ENCODE results near the gene ENOX1.
A peak's percentile ranks its signal among the peaks of the same experiment; 100 is the strongest.

Gene ENOX1

DNA sequence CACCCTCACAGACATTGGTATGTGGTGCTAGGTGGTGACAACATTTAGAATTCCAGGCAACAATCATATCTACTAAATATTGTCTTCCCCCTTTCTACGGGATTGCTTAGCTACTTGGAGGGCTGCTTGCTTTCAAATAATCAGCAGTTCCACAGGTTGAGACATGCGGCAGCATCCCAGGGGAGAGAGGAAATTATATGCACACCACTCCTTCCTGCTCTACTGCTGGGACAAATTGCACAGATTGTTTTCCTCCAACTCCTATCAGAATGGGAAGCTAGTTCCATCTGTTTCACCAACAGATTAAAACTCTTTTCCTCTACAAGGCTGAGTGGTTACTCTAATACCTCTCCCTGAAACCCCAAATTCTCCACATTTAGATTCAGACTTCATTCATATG lies 488.0 kb downstream of the ENOX1 start:
- DNase-seq: no peak

- DNase-seq: no peak
These were observed 488.6 kb downstream of the ENOX1 start for GRCh38 chr13:43297967-43298678.

- DNase-seq: no peak
These were observed 490.8 kb downstream of the ENOX1 start for GRCh38 chr13:43295825-43296564.

DNA sequence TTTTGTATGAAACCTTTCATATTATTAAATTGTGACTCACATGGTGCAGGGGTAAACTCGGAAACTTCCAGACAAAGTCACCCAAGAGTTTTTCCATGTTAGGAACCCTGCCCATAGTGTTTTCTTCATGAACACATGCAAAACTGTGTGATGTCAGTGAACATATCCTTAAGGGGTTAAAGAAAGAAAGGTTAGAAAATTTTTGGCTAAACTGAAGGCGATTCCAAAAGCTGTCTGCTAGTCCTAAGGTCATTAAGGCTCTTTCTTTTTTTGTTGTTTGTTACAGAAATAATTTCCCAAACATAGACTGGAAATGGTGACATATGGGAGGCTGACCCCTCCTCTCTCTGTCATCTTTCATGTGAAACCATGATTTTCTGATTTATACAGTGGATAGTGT lies 491.5 kb downstream of the ENOX1 start:
- no peak for DNase-seq

GRCh38 chr13:43294412-43294811 lies 492.4 kb downstream of the ENOX1 start:
- no peak for DNase-seq

GRCh38 chr13:43293986-43294385 lies 492.8 kb downstream of the ENOX1 start:
- no peak for DNase-seq

- no peak for DNase-seq
These were observed 493.2 kb downstream of the ENOX1 start for GRCh38 chr13:43293561-43293960.

DNA sequence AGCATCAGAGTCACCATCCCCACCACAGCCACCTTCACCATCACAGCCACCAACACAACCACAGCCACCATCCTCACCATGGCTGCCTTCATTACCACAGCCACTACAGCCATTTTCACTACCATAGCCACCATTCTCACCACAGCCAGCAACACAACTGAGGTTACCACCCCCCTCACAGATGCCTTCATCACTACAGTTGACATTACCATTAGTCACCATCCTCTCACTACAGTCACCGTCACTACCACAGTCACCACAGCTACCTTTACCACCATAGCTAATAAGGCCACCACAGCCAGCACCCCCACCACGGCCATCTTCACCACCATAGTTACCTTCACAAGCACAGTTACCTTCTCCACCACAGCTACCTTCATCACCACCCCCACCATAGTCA lies 493.8 kb downstream of the ENOX1 start:
- no peak for DNase-seq

GRCh38 chr13:43291287-43292060 lies 495.3 kb downstream of the ENOX1 start:
- peak; percentile 27 for DNase-seq

GRCh38 chr13:43289470-43290255 lies 497.1 kb downstream of the ENOX1 start:
- DNase-seq: no peak

DNA sequence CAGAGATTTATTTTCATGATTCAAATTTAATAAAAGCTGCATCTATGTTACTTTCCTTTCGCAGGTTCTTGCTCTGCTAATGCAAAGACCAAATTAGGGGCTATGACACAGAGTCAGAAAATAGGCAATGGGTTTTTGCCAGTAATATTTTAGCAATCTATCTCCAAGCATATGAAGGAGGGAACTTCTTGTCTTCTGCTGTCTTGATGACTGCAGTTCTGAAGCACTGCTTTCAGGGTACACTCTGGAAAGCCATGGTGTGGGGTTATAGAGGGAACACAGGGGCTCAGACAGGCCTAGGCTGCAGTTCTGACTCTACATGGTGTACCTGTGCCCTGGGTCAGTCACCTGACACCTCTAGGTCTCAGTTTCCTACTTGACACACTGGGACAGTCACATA lies 500.0 kb downstream of the ENOX1 start:
- no peak for DNase-seq

DNA sequence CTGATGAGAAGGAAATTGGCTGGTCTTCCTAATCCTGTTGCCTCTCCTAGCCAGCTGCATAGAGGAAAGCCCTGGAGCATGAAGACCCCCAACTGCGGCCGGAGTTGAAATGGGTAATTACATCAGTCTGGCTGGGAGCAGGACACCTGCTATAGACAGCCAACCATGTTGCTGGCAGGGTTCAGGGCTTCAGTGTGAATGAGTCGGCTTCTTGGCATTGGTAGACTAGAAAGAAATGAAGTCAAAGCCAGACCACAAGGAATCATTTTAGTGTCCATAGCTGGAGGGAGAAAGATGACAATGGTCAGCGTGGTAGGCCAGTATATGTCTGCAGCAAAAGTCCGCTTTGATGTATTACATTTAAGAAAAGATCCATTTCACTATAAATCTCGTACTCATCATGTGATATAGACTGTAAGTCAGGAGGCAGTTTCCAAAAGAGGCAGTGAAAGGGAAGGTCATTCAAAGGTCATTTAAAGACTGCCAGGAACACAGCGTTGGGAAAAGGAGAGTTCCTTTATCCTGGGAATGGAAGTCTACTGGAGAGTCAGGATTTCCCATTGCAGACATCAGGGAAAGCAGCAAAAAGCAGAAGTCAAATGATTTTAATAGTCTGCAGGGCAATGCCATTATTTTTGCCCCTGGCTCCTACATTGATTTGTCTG lies 500.7 kb downstream of the ENOX1 start:
- DNase-seq: no peak

- no peak for DNase-seq
These were observed 502.6 kb downstream of the ENOX1 start for GRCh38 chr13:43284162-43284561.

GRCh38 chr13:43279696-43280095 lies 507.1 kb downstream of the ENOX1 start:
- no peak for DNase-seq

DNA sequence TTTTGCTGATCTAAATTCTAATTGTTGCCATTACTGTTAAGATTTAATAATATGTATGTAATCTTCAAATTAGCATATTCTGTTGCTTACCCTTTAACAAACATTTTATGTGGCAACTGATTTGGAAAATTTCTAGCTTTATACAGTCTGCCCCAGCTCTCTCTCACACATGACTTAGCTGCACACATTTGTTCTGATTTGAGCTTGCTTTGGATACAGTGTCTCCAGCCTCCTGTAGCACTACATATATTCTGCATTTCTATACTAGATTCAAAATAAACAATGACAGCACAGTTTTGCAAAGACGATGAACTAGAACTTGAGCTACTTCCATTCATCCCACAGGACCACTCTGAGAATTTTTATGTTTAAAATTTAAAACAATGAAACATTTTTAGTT lies 508.6 kb downstream of the ENOX1 start:
- DNase-seq: no peak

- DNase-seq: no peak
These were observed 509.6 kb downstream of the ENOX1 start for GRCh38 chr13:43277142-43277541.

DNA sequence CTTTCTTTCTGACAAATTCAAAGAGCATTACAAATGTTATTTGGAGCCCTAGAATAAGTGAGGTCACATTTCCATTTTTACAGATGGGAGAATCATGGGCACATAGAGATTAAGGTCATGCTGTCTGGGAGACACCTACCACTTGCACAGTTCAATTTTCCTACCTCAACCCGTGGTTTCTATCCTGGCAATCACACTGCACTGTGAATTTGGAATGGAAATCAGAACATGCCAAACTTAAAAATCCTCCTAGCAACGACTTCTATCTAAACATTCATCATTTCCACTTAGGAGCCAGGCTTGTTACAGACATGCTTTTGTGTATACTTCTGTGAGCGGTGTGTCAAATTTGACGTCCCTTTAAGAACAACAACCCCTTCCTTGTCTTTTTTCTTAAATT lies 511.9 kb downstream of the ENOX1 start:
- no peak for DNase-seq

DNA sequence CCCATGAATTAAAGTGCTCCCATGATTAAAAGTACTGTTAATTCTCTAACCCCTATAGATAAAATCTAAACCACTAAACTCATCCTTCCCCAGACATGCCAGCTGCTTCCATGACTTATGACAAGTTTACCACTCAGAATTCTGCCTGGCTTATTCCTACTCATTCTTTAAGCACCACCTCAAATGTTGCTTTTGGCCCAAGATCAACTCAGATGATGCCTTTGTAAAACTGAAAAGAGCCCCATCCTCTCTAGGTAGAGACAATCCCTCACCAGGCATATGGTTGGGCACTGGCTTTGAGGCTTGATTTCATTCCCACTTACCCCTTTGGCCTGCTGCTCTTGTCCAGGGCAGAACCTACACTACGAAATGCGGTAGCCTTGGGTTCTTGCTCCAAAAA lies 513.4 kb downstream of the ENOX1 start:
- no peak for DNase-seq

- no peak for DNase-seq
These were observed 513.9 kb downstream of the ENOX1 start for GRCh38 chr13:43272851-43273250.

DNA sequence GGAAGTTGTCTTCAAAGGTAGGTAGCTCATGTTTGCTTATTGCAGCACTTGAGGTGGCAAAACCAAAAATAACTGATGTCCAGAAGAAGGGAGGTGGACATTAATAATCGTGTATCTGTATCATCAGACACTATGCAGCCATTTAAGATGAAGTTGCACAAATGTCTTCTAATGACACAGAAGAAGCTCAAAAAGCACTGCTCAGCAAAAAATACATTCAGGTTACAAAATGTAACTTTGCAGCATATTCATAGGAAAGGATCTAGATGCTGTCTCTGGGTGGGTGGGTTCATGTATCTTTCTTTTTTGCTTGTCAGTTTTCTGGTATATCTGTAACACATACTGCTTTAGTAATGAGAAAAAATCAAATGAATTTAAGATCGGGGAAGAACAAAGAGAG lies 515.6 kb downstream of the ENOX1 start:
- DNase-seq: no peak

- no peak for DNase-seq
These were observed 516.5 kb downstream of the ENOX1 start for GRCh38 chr13:43270130-43270830.

DNA sequence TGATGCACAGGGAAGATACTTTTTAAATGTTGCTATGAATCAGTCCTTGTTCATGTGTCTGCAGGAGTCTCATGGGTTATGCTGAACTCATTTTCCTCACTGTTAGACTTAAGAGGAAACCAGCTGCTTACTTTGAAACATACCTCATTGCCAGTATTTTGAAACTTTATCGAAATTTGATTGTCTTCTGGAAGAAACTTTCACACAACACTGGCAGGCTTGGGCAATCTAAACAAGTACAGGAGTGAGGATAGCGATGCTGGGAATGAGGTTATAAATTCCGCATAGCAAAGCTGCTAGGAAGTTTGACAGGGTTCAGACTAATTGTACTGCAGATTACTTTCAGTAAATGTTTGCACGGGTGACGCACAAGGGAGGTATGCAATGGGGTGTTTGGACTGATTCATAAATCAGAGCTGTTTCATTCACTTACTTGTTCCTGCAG lies 517.7 kb downstream of the ENOX1 start:
- DNase-seq: peak; percentile 95

All from kidney glomerular epithelial cell (primary cell).